WTC11 (cell line): ENCODE results near the gene WFS1. TPM values are rescaled to one million over a fixed set of nuclear protein-coding genes. Genes with fewer than 3 reads are reported as not detected.

Experiments used
- ATAC-seq: fragments of 200-7000 bp; cut with Tn5 transposase; 2 replicates; pipeline ENCODE4 v1.10.0; 2021; ENCODE audit warnings: mild to moderate bottlenecking, moderate library complexity
- CTCF ChIA-PET: fragments of 300-600 bp; sonication (Branson Sonifier 250); formaldehyde crosslinking; loops from one replicate; lab custom pipeline; 2021; ENCODE audit warnings: antibody characterized with exemption; lab: Charles Lee
- POLR2A ChIA-PET: fragments of 350-600 bp; sonication (Branson Sonifier 250); formaldehyde crosslinking; loops from one replicate; lab custom pipeline; 2021; ENCODE audit warnings: antibody characterized with exemption; lab: Charles Lee
- DNase-seq: peaks from one replicate; pipeline ENCODE4 v3.0.0; 2021; ENCODE audit warnings: low spot score
- H3K27ac Mint-ChIP-seq: 2 replicates; pipeline ENCODE4 v1.8.0; 2021; ENCODE audit warnings: mixed read lengths
- H3K27me3 Mint-ChIP-seq: 2 replicates; pipeline ENCODE4 v1.8.0; 2021; ENCODE audit warnings: low read depth, mild to moderate bottlenecking, moderate library complexity, mixed read lengths
- H3K36me3 Mint-ChIP-seq: 2 replicates; pipeline ENCODE4 v1.8.0; 2021; ENCODE audit warnings: mixed read lengths
- H3K4me1 Mint-ChIP-seq: 2 replicates; pipeline ENCODE4 v1.8.0; 2022; ENCODE audit warnings: mixed read lengths
- H3K4me3 Mint-ChIP-seq: 2 replicates; pipeline ENCODE4 v1.8.0; 2021; ENCODE audit warnings: mild to moderate bottlenecking, moderate library complexity, mixed read lengths
- H3K9me3 Mint-ChIP-seq: 2 replicates; pipeline ENCODE4 v1.8.0; 2021; ENCODE audit warnings: mixed read lengths
- ELF4 ChIP-seq: sonication (generic); formaldehyde crosslinking; IDR thresholded peaks from 2 replicates; pipeline ENCODE4 v1.8.1; 2022; ENCODE audit warnings: low read depth, mild to moderate bottlenecking, moderate library complexity, missing genetic modification reagents
- FOXP1 ChIP-seq: sonication (generic); formaldehyde crosslinking; IDR thresholded peaks from 2 replicates; pipeline ENCODE4 v1.8.0; 2022; ENCODE audit warnings: missing genetic modification reagents, mild to moderate bottlenecking, moderate library complexity, borderline replicate concordance
- GABPB1 ChIP-seq: sonication (generic); formaldehyde crosslinking; IDR thresholded peaks from 2 replicates; pipeline ENCODE4 v1.8.1; 2023; ENCODE audit warnings: mild to moderate bottlenecking, missing genetic modification reagents
- GRHL2 ChIP-seq: fragments of 250-450 bp; sonication (Bioruptor Pico); IDR thresholded peaks from 2 replicates; pipeline ENCODE4 v1.8.0; 2022; ENCODE audit warnings: mild to moderate bottlenecking, moderate library complexity; ENCODE audit not compliant: insufficient replicate concordance, severe bottlenecking
- HMGA2 ChIP-seq: fragments of 250-450 bp; sonication (Bioruptor Pico); IDR thresholded peaks from 2 replicates; pipeline ENCODE4 v1.4.0; 2021; ENCODE audit warnings: mild to moderate bottlenecking, moderate library complexity
- IRF2 ChIP-seq: sonication (generic); formaldehyde crosslinking; IDR thresholded peaks from 2 replicates; pipeline ENCODE4 v1.8.0; 2022; ENCODE audit warnings: low read depth, missing genetic modification reagents, borderline replicate concordance
- PRRX2 ChIP-seq: fragments of 250-450 bp; sonication (Bioruptor Pico); IDR thresholded peaks from 2 replicates; pipeline ENCODE4 v1.8.0; 2021; ENCODE audit warnings: mild to moderate bottlenecking
- total RNA-seq: library from RNA; stranded (reverse); gene quantifications from 3 replicates; pipeline ENCODE4 v1.2.3, GENCODE V29; 2021
- TF ChIP-seq, protein P1 (sequence below): fragments of 250-450 bp; sonication (Bioruptor Pico); IDR thresholded peaks from 2 replicates; pipeline ENCODE4 v1.9.0; 2021; ENCODE audit warnings: moderate library complexity, mild to moderate bottlenecking, inconsistent platforms, borderline replicate concordance
- TF ChIP-seq, protein P2 (sequence below): sonication (generic); formaldehyde crosslinking; IDR thresholded peaks from 2 replicates; pipeline ENCODE4 v1.8.1; 2022; ENCODE audit warnings: low read depth, missing genetic modification reagents, borderline replicate concordance
- TF ChIP-seq, protein P3 (sequence below): sonication (generic); formaldehyde crosslinking; IDR thresholded peaks from 2 replicates; pipeline ENCODE4 v1.8.1; 2023; ENCODE audit warnings: mild to moderate bottlenecking, moderate library complexity, missing genetic modification reagents
- TF ChIP-seq, protein P4 (sequence below): fragments of 250-450 bp; sonication (Bioruptor Pico); IDR thresholded peaks from 2 replicates; pipeline ENCODE4 v1.9.0; 2021; ENCODE audit warnings: mild to moderate bottlenecking, borderline replicate concordance

Gene WFS1
- total RNA-seq, 1 experiment from 2014 or later: 34.7 TPM

DNA sequence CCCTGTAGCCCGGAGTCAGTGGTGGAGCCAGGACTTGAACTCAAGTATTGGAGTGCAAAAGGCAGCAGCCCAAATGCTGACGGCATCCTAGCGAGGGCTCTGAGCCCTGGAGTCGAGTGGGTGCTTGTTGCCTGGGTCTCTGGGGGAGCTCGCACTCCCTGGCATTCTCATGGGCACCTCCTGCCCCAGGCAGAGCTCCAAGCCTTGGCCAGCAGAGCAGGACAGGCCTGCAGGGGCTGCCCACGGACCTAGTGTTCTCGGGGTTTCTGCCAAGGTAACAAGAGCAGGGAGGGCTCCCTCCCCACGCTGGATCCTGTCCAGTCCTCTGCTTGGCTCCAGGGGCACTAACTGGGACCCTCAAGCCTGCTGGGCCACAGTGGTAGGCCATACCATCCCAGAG is 17.6 kb upstream of the WFS1 start:
- ATAC-seq (no peak), DNase-seq (no peak)
- H3K27me3 Mint-ChIP-seq: no peaks in the 10 kb centered on the region; the same call in 1 of the 2 replicates
- TF ChIP-seq HMGA2 (CRISPR knock-in tag) (no peak), GRHL2 (no peak), IRF2 (CRISPR knock-in tag) (no peak), FOXP1 (CRISPR knock-in tag) (0 out of 2 replicates have a peak, but pooled peaks have one; percentile 28)
- H3K4me3 Mint-ChIP-seq: no peak overlapping the region
- H3K27ac Mint-ChIP-seq: no peak overlapping the region
- ChIA-PET CTCF (interaction anchor here (0.5 to 31.0 kb wide), 3 partner anchors 36 to 77 kb away, joined by 4 to 713 read pairs (median 15); no protein-coding TSS in a partner anchor), POLR2A (no interaction called here)
- H3K4me1 Mint-ChIP-seq: peaks cover 18% of the 10 kb centered on the region
- H3K9me3 Mint-ChIP-seq: no peaks in the 10 kb centered on the region
- H3K36me3 Mint-ChIP-seq: no peaks in the 10 kb centered on the region

DNA sequence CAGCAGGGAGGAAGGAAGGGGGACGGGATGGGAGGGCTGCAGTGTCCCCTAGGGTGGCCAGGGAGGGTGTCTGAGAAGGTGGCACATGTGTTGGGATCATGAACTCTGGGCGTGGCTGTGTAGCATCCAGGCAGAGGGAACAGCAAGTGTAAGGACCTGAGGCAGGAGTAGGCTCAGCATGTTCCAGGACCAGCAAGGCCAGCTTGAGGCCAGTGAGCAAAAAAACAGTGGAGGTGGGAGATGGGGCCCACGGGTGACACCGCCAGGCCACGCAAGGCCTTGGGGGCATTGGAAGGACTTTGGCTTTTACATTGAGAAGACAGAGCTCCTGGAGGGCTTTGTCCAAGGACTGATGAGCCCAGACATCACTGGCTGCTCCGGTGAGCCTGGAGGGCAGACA is 16.5 kb upstream of the WFS1 start:
- Mint-ChIP-seq H3K27me3 (no peaks in the 10 kb centered on the region; the same call in 1 of the 2 replicates), H3K9me3 (no peaks in the 10 kb centered on the region)
- POLR2A ChIA-PET: no interaction called here

DNA sequence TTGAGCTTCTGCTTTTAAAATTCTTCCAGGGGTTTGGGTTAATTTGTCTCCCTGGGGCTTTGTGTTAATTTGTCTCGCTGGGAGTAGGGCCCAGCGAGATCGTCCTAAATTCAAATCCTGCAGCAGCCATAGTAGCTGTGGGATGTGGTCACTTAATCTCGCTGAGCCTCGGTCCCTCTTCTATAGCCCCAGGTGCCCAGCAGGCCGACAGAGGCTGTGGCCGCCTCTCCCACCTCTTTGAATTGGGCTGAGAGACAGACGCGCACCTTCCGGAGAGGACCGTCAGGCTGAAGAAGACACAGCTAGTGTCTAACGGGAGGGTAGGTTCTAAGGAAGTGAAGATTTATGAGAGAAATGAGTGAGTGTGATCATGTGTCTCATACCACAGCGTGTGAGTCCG is 15.7 kb upstream of the WFS1 start:
- ATAC-seq (no peak), DNase-seq (no peak)
- CTCF ChIA-PET: interaction anchor here (0.8 to 31.0 kb wide), 4 partner anchors 10 to 149 kb away, joined by 3 to 713 read pairs (median 4); no protein-coding TSS in a partner anchor
- Mint-ChIP-seq H3K27ac (no peak overlapping the region), H3K4me1 (peaks cover 19% of the 10 kb centered on the region), H3K36me3 (no peaks in the 10 kb centered on the region), H3K9me3 (no peaks in the 10 kb centered on the region), H3K4me3 (no peak overlapping the region), H3K27me3 (no peaks in the 10 kb centered on the region; the same call in 1 of the 2 replicates)
- POLR2A ChIA-PET: no interaction called here
- TF ChIP-seq, protein P1, sequence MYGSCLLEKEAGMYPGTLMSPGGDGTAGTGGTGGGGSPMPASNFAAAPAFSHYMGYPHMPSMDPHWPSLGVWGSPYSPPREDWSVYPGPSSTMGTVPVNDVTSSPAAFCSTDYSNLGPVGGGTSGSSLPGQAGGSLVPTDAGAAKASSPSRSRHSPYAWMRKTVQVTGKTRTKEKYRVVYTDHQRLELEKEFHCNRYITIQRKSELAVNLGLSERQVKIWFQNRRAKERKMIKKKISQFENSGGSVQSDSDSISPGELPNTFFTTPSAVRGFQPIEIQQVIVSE (CRISPR knock-in tag): no peak
- TF ChIP-seq, protein P2, sequence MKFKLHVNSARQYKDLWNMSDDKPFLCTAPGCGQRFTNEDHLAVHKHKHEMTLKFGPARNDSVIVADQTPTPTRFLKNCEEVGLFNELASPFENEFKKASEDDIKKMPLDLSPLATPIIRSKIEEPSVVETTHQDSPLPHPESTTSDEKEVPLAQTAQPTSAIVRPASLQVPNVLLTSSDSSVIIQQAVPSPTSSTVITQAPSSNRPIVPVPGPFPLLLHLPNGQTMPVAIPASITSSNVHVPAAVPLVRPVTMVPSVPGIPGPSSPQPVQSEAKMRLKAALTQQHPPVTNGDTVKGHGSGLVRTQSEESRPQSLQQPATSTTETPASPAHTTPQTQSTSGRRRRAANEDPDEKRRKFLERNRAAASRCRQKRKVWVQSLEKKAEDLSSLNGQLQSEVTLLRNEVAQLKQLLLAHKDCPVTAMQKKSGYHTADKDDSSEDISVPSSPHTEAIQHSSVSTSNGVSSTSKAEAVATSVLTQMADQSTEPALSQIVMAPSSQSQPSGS (CRISPR knock-in tag): no peak

More for the DNA sequence above, 16.5 kb upstream of the WFS1 start:
- peaks cover 26% of the 10 kb centered on the region for H3K4me1 Mint-ChIP-seq
- no peaks in the 10 kb centered on the region for H3K36me3 Mint-ChIP-seq
- TF ChIP-seq, protein P3, sequence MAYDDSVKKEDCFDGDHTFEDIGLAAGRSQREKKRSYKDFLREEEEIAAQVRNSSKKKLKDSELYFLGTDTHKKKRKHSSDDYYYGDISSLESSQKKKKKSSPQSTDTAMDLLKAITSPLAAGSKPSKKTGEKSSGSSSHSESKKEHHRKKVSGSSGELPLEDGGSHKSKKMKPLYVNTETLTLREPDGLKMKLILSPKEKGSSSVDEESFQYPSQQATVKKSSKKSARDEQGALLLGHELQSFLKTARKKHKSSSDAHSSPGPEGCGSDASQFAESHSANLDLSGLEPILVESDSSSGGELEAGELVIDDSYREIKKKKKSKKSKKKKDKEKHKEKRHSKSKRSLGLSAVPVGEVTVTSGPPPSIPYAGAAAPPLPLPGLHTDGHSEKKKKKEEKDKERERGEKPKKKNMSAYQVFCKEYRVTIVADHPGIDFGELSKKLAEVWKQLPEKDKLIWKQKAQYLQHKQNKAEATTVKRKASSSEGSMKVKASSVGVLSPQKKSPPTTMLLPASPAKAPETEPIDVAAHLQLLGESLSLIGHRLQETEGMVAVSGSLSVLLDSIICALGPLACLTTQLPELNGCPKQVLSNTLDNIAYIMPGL (CRISPR knock-in tag): no peak
- TF ChIP-seq ELF4 (CRISPR knock-in tag) (no peak), PRRX2 (CRISPR knock-in tag) (no peak), GABPB1 (CRISPR knock-in tag) (no peak)
- TF ChIP-seq, protein P4, sequence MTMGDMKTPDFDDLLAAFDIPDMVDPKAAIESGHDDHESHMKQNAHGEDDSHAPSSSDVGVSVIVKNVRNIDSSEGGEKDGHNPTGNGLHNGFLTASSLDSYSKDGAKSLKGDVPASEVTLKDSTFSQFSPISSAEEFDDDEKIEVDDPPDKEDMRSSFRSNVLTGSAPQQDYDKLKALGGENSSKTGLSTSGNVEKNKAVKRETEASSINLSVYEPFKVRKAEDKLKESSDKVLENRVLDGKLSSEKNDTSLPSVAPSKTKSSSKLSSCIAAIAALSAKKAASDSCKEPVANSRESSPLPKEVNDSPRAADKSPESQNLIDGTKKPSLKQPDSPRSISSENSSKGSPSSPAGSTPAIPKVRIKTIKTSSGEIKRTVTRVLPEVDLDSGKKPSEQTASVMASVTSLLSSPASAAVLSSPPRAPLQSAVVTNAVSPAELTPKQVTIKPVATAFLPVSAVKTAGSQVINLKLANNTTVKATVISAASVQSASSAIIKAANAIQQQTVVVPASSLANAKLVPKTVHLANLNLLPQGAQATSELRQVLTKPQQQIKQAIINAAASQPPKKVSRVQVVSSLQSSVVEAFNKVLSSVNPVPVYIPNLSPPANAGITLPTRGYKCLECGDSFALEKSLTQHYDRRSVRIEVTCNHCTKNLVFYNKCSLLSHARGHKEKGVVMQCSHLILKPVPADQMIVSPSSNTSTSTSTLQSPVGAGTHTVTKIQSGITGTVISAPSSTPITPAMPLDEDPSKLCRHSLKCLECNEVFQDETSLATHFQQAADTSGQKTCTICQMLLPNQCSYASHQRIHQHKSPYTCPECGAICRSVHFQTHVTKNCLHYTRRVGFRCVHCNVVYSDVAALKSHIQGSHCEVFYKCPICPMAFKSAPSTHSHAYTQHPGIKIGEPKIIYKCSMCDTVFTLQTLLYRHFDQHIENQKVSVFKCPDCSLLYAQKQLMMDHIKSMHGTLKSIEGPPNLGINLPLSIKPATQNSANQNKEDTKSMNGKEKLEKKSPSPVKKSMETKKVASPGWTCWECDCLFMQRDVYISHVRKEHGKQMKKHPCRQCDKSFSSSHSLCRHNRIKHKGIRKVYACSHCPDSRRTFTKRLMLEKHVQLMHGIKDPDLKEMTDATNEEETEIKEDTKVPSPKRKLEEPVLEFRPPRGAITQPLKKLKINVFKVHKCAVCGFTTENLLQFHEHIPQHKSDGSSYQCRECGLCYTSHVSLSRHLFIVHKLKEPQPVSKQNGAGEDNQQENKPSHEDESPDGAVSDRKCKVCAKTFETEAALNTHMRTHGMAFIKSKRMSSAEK (CRISPR knock-in tag): no peak
- CTCF ChIA-PET: interaction anchor here (0.7 to 31.0 kb wide), 5 partner anchors 11 to 77 kb away, joined by 3 to 713 read pairs (median 4); no protein-coding TSS in a partner anchor
- H3K27ac Mint-ChIP-seq: no peak overlapping the region
- DNase-seq (no peak), ATAC-seq (no peak)
- no peak overlapping the region for H3K4me3 Mint-ChIP-seq
